Ishikawa (cell line): ENCODE results near the gene PCSK4.

Experiments used
- CREB1 ChIP-seq: IDR thresholded peaks from 2 replicates; pipeline ENCODE4 v1.6.1; 2012; ENCODE audit warnings: low read depth
- FOXM1 ChIP-seq: IDR thresholded peaks from 2 replicates; pipeline ENCODE4 v1.6.1; 2012; ENCODE audit warnings: low read depth, borderline replicate concordance
- RAD21 ChIP-seq: IDR thresholded peaks from 2 replicates; pipeline ENCODE4 v1.6.1; 2012; ENCODE audit warnings: low read depth

PCSK4 gene

GRCh38 chr19:1431759-1432506 lies 58.2 kb downstream of the PCSK4 start:
- no peak for TF ChIP-seq CREB1
- TF ChIP-seq FOXM1: no peak
- TF ChIP-seq RAD21: no peak
